Measurements from ENCODE around the gene CCDC69.
A peak's percentile ranks its signal among the peaks of the same experiment; 100 is the strongest.
"Not testable (repeated sequence)": the region's sequence is repeated elsewhere in the genome, so short reads cannot be mapped to it uniquely, and the experiment has no call there.

The CCDC69 gene

DNA sequence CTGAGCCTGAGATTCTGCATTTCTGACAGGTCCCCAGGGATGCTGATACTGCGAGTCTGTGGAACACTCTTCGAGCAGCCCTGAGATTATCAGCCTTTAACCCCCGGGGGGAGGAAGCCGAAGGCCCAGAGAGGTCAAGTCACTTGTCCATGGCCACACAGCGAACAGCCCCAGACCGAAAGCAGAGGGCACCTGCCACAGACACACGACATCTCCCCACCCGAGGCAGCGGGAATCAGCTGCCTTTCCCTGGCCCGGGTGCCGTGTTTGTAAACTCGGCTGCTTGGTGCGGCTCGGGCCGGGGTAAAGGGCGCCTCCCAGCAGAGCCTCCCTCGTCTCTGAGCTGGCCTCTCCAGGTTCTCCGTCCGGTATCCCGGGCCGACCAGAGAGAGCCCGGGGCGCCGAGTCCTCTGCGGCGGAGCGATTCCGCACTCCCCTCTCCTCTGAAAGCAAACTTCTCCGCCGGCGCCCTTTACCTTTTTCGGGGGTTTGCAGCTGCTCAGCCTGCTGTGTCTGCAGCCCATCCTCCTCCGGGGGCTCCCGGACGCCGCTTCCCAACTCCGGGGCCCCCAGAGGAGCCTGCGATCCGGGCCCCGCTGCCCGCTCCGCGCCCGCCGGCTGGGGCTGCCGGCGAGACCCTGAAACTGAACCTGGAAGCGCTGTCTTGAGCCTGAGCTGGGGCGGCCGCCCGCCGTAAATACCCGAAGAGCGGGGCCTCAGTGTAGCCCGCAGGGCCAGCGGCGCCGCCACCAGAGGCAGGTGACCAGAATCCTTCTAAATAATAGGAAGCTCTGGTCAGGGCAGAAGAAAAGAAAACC, at the start of gene CCDC69:
Gene CCDC69, minus strand, starts transcription at position 646 of the 818 bp plus-strand sequence. Its CDS starts 122 bp downstream, at position 524.
- DNase-seq (ENCODE audit: low read depth, low spot score) = peak; percentile 89

DNA sequence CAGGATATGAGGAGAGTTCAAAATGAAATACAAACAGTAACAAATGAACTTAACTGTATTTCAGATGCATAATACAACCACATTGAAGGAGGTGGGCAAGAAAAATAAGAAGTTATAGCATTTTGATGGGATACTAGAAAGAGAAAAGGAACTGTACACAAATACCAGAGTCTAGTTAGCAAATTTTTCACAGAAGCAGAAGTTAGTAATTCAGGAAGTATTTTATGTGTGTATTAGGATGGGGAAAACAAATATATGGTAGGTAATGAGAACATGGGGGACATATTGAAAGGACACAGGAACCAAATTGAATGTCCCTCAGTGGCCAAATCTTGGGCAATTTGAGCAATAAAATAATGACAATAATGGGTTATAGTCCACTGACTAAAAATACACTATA, 47.4 kb upstream of the CCDC69 start:
- DNase-seq (ENCODE audit: low read depth, low spot score) = no peak

GRCh38 chr5:151270599-151270998, 46.7 kb upstream of the CCDC69 start:
- no peak for DNase-seq (ENCODE audit: low read depth, low spot score)

- no peak for DNase-seq (ENCODE audit: low read depth, low spot score)
These were observed 43.8 kb upstream of the CCDC69 start for GRCh38 chr5:151267491-151268260.

DNA sequence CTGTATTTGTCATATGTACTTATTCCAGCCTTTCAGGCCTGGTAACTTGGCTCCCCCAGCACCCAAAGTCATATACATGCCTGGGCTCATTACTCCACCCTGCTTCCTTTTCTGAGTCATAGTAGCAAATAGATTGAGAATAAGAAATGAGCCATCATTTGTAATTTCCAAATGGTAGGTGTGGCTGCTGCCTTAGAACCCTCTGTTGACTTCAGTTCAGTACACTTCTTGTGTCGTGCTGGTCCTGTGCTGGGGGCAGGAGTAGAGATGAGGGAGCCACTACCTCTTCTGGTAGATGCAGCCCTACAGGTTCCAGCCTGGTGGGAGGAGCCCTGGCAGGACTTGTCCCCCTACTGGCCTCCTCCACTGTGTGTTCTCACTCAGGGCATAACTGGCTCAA, 40.2 kb upstream of the CCDC69 start:
- DNase-seq (ENCODE audit: low read depth, low spot score) = peak; percentile 18

GRCh38 chr5:151262532-151262931, 38.6 kb upstream of the CCDC69 start:
- DNase-seq (ENCODE audit: low read depth, low spot score) = no peak

DNA sequence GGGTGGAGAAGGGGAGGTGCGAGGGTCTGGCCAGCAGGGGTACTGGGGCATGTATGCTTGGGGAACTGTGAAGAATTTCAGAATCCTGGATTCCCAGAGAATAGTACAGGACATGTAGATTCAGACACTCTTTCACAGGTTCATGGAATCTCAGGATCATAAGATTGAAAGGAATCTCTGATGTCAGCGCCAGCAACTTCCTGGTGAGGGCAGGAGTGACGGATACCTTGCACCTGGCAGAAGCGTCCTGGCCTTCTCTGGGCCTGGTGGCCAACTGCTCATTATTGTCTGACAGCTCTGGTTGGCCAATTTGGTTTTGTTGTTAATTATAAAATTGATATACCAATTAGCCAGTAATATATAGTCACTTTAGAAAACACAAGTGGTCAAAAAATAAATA, 36.0 kb upstream of the CCDC69 start:
- DNase-seq (ENCODE audit: low read depth, low spot score) = no peak

DNA sequence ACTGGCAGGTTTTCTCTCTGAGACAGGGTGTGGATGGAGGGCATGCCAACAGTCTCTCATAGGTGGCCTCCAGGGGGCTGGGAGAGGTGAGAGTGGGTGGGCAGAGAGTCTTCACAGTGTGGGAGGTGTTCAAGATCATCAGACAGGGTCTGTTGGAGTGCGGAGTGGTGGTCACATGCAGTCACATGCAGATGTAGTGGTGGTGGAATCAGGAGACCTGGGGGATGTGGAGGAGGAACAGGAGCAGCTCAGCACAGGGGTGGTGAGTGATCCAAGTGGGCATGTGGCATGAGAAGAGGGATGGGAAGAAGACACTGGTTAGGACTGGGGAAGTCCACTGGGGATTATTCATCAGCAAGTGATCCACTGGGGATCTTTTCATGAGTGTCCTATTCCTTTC, 34.9 kb upstream of the CCDC69 start:
- no peak for DNase-seq (ENCODE audit: low read depth, low spot score)

DNA sequence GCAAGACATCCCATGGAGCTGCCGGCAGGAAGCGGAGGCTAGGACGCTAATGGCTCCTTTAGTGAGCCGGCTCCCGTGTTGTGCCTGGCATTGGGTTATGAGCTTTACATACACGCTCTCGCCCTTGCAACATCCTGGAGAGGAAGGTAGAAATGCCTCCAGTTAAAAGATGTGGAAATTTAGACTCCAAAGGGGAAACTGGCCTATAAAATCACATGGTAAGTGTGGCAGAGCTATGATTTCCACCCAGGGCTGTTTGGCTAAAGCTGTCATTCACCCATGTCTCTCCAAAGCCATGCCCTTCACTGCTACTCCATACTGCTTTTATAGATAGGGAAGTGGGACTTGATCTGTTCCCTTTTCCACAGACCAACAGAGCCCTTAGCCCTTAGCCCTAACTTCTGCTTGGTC, 34.3 kb upstream of the CCDC69 start:
- no peak for DNase-seq (ENCODE audit: low read depth, low spot score)

DNA sequence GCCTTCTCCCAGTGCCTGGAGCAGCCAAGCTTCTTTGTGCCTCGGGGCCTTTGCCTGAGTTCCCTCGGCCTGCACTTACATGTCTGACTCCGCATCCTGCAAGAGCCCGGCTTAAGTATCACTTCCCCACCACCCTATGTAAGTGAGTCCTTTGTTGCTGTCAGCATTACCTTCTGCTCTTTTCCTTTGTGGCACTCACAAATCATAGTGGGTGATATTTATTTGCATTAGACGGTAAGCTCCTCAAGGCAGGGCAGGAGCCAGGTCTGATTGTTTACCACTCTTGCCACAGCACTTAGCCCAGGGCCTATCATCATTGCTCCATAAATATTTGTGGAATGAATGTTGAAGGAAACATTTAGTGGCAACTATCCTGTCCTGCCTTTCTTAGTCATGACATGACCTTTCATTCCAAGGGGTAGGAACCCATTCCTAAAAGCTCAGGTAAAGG, 33.9 kb upstream of the CCDC69 start:
- DNase-seq (ENCODE audit: low read depth, low spot score) = no peak

GRCh38 chr5:151255621-151256286, 31.9 kb upstream of the CCDC69 start:
- no peak for DNase-seq (ENCODE audit: low read depth, low spot score)

DNA sequence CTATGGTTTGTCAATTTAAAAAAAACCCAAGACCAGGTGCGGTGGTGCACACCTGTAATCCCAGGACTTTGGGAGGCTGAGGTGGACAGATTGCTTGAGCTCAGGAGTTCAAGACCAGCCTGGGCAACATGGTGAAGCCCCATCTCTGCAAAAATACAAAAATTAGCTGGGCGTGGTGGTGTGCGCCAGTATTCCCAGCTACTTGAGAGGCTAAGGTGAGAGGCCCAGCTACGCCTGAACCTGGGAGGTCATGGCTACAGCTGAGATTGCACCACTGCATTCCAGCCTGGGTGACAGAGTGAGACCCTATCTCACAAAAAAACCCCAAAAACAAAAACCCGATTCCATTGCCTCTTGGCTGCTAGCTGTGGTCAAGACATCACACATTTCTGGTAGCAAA, 31.1 kb upstream of the CCDC69 start:
- DNase-seq (ENCODE audit: low read depth, low spot score) = not testable (repeated sequence)

- no peak for DNase-seq (ENCODE audit: low read depth, low spot score)
These were observed 30.7 kb upstream of the CCDC69 start for GRCh38 chr5:151254556-151254955.

DNA sequence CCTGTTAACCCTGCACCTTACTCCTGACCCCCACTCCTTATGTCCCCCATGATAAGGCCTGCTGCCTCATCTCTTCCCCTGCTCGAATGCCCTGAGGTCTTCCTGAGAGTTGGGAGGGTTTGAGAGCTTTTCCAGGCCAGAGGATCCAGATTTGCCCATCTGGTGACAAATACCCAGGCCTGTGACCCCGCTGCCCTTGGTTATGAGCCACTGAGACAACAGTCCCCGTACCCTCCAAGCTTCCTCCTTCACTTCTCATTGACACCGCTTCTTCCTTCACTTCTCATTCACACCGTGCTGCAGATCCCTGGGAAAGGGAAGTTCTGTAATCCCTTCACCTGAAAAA, 29.7 kb upstream of the CCDC69 start:
- no peak for DNase-seq (ENCODE audit: low read depth, low spot score)

GRCh38 chr5:151252762-151253604, 29.1 kb upstream of the CCDC69 start, which contains the start of gene GM2A:
TSS of gene GM2A (plus strand) at chr5:151253185. CDS start at chr5:151253217, 32 bp downstream.
- DNase-seq (ENCODE audit: low read depth, low spot score) = peak; percentile 100

- no peak for DNase-seq (ENCODE audit: low read depth, low spot score)
These were observed 27.7 kb upstream of the CCDC69 start for GRCh38 chr5:151251621-151252020.

DNA sequence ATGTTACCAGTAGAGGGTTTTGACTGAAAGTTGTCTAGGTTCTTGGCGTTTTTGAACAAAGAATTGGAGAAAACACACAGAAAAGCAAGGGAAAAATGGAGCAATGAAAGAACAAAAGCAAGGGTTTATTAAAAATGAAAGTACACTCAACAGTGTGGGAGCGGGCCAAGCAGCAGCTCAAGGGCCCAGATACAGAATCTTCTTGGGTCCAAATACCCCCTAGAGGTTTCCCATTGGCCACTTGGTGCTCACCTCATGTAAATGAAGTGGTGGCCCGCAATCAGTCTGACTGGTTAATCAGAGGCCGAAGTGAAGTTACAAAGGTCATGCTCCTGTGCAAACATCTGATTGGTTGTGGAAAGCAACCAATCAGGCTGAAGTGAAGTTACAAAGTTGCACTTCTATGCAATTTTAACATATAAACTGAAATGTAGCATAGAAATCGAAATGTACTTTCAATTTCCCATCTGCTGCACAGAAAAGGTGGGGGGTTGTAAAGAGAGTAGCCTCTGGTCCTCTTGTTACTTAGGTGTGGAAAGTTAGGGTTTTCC, 27.2 kb upstream of the CCDC69 start:
- DNase-seq (ENCODE audit: low read depth, low spot score) = no peak

GRCh38 chr5:151250346-151251000, 26.6 kb upstream of the CCDC69 start:
- DNase-seq (ENCODE audit: low read depth, low spot score) = no peak

DNA sequence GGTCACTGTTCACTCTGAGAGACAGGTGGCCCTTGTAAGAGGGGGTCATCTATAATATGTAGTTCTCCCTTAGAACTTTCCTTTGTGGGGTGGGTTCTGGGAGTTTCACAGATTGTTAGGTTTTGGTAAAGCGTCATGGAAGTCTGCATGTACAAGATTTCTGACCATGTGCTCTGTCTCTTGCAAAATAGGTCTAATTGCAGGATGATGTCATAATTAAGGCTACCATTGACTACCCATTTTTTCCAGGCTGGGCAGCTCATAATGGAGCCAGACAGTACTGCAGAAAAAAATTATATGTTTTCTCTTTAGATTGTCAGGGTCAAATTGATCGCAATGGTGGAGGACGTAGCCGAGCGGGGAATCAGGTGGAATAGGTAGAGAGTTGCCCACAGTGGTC, 25.4 kb upstream of the CCDC69 start:
- DNase-seq (ENCODE audit: low read depth, low spot score) = no peak

GRCh38 chr5:151248651-151249050, 24.8 kb upstream of the CCDC69 start:
- DNase-seq (ENCODE audit: low read depth, low spot score) = no peak

All from astrocyte of the hippocampus (primary cell).